Measurements from ENCODE around the gene OBI1.

Gene OBI1, protein sequence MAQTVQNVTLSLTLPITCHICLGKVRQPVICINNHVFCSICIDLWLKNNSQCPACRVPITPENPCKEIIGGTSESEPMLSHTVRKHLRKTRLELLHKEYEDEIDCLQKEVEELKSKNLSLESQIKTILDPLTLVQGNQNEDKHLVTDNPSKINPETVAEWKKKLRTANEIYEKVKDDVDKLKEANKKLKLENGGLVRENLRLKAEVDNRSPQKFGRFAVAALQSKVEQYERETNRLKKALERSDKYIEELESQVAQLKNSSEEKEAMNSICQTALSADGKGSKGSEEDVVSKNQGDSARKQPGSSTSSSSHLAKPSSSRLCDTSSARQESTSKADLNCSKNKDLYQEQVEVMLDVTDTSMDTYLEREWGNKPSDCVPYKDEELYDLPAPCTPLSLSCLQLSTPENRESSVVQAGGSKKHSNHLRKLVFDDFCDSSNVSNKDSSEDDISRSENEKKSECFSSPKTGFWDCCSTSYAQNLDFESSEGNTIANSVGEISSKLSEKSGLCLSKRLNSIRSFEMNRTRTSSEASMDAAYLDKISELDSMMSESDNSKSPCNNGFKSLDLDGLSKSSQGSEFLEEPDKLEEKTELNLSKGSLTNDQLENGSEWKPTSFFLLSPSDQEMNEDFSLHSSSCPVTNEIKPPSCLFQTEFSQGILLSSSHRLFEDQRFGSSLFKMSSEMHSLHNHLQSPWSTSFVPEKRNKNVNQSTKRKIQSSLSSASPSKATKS

DNA sequence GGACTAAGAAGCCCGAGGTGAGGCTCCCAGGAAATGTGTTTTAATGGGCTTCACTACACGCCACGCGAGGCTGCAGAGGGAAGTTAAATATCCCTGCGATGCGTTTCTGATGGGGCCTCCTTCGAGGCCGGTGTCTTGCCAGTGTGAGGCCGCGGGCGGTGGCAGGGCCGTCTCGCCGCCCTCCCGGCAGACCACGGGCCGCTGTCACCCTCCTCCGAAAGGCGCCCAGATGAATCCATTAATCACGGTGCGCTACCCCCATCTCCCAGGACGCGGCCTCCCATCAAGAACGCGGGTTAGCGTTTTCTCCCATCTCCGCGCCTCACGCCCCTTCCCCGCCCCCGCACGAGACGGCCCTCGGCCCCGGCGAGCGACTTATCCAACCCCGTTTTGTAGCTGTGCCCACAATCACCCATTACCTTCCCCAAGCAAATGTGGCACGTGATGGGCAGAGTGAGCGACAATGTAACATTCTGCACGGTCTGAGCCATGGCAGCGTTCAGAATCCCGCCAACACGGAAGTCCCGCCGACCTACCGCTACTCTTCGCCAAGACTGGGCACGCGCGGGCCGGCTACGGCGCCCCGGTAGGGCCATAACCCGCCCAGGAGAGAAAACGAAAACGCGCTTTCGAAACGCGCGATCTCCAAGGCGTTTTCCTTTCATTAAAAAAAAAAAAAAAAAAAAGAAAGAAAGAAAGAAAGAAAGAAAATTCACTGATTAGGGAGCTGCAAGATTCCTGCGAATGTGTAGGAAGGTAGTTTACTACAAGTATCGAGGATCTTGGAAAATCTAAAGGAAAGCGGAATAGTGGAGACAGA is at the start of gene OBI1:
Gene OBI1 (minus strand): TSS at position 526 of the 820 bp plus-strand sequence. CDS start 35 bp downstream, at position 491.
- peak; percentile 92 for DNase-seq

GRCh38 chr13:78701383-78701782 is 42.4 kb upstream of the OBI1 start:
- no peak for DNase-seq

DNA sequence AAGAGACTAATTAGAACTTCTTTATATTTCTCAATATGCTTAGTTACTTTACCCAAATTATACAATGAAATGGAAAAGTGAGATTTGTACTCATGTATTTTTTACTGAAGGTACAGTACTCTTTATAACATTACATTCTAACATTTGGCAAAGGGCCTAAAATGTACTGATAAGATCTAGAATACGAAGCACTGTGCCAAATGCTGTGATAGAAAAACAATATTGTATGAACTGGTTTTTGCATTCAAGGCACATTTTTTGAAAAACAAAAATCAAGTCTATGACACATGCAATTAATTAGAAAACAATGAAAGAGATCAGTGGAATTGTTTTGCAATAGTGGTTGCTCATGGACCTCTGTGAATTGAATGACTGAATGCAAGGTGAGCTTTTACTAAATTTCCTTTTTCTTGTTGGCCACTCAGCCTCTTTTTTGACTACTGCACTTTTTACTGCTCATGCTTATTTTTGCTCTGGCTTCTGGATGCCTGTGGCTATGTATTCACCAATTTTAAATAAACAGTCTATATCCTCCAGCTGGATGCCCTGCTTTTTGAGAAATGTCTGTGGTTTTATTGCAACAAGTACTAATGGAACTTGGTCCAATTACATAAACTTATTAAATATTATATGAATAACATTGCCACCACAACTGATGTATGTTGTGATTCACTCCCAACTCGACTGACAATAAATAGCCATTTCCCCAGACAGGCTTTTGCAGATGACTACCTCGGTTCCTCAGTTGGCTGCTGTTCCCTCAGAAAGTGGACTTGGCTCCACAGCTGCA is 41.4 kb upstream of the OBI1 start:
- no peak for DNase-seq

GRCh38 chr13:78689011-78689410 is 30.1 kb upstream of the OBI1 start:
- no peak for DNase-seq

DNA sequence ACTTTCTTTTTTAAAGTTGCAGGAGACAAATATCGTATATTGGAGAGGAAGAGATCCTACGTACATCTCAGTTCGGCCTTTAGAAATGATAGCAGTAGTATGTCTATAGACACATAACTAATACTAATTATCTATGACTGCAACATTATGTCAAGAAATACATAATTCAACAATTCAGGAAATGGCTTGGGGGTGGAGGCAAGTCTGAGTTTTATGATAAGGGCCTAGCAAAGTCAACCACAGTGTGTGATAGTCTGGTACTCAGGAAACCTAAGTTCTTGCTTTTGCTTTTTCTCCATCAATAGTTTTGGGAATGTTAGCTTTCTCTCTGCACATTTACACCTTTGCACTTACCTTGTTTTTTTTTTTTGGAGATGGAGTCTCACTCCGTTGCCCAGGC is 27.5 kb upstream of the OBI1 start:
- no peak for DNase-seq

GRCh38 chr13:78680576-78681350 is 21.8 kb upstream of the OBI1 start:
- no peak for DNase-seq

DNA sequence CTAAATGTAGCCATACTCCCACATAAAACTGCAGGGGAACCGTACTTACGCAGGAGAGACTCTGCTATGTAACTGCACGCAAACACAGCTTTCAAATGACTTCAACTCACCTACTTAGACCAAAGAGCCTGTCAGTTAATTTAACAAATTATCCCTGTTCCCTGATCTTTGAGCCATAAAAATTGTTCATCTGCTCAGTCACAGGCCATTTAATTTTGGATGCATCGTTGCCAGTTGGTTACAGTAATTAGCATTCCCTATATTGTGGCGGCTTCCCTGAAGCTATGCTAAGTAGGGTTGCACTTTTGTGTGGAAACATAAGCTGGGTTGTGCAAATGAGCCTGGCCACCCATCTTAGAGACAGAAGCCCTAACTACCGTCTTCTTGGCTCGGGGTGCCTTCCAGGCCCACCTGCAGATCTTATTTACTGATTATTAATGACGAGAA is 21.2 kb upstream of the OBI1 start:
- no peak for DNase-seq

DNA sequence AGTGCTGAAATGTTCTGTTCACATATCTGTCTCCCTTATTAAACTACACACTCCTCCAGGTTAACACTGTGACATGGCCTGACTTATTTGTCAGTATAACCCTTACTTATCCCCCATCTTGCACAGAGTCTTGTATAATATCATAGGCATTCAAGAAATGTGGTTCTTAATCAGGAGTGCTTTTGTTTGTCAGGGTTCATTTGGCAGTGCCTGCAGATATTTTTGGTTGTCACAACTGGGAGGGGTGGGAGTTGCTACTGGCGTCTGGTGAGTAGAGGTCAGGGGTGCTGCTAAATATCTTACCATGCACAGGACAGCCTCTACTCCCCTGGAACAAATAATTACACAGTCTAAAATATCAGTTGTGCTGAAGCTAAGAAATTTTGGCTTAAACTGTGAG is 20.4 kb upstream of the OBI1 start:
- no peak for DNase-seq

- no peak for DNase-seq
Measured at GRCh38 chr13:78675112-78675511, 16.2 kb upstream of the OBI1 start.

DNA sequence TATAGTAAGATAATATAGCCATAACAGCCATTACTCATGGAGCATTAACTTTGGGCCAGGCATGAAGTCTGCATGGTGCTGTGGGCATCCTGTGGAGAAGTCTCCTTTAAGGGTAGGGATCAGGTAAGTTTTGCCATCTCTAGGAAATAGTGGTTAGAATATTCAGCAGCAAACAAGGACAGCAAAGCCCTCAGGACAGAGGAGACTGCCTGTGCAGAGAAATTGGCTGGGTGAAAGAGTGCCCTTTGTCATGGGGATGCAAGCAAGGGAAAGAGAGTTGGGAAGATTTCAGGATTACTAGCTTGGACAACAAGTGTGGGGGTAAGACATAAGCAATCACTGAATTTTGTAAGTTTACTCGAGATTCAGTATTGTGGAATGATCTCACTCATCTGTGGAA is 15.7 kb upstream of the OBI1 start:
- DNase-seq, result no peak

GRCh38 chr13:78662467-78662866 is 3.5 kb upstream of the OBI1 start:
- DNase-seq, result no peak

- no peak for DNase-seq
Measured at GRCh38 chr13:78660495-78660857, 1.5 kb upstream of the OBI1 start.

- DNase-seq, result peak; percentile 10
Measured at GRCh38 chr13:78659732-78660494, 958 bp upstream of the OBI1 start.

- DNase-seq, result no peak
Measured at GRCh38 chr13:78659450-78659730, 435 bp upstream of the OBI1 start.

- no peak for DNase-seq
Measured at GRCh38 chr13:78657699-78658629, 991 bp downstream of the OBI1 start.

DNA sequence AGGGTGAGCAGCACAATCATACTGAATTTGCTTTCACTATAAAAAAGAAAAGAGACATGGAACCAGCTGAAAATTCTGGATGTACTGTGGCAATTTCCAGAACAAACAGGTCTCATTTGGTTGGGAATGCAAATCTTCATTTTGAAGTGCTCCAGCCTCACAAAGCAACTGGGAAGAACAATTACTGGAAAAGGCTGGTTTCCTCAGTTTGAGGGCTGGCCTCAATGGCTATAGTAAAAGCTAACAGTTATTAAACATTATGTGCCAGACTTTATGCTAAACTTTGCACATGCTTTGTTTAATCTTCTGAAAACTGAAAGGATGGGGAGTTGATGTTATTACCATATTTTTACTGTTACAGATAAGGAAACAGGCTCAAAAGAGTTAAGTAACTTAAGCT is 3.0 kb downstream of the OBI1 start:
- no peak for DNase-seq

GRCh38 chr13:78655007-78655406 is 3.9 kb downstream of the OBI1 start:
- no peak for DNase-seq

DNA sequence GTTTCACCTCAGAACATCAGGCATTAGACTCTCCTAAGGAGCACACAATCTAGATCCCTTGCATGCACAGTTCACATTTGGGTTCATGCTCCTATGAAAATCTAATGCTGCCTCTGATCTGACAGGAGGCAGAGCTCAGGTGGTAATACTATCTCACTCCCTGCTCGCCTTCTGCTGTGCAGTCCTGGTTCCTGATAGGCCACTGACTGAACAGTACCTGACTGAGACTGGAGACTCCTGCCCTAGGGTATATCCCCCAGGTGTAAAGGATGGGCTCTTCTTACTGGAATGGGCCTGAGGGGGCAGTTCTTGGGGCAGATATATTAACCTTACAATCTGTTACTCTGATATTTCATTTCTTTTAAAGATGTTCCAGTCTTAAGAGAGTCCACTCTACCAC is 6.3 kb downstream of the OBI1 start:
- no peak for DNase-seq

GRCh38 chr13:78650717-78651083 is 8.3 kb downstream of the OBI1 start:
- DNase-seq, result no peak

Measured in CD4-positive, alpha-beta T cell treated with Interleukin-17A for 1 hour (primary cell).